ENCODE measurements around the gene MYDGF. TPM values are rescaled to one million over a fixed set of nuclear protein-coding genes. Genes with fewer than 3 reads are reported as not detected.

Gene MYDGF
- total and polyA plus RNA-seq, 9 of the 15 experiments (the other 6 are each of a cell fraction or from before 2014, with no cell fraction given), result 4.2 to 141 (median 82.1) TPM

- TF ChIP-seq ZBTB9 (CRISPR knock-in tag; IDR thresholded peaks at IDR 0.05) (no peak), ZBTB7A (IDR thresholded peaks at IDR 0.05; ENCODE audit: borderline replicate concordance, control insufficient read depth, low read depth, low read length) (no peak), TCF7 (IDR thresholded peaks at IDR 0.05; ENCODE audit: borderline replicate concordance) (no peak)
These were observed 20.0 kb downstream of the MYDGF start (continued) for GRCh38 chr19:4650159-4650558.

- ATAC-seq (no peak), DNase-seq (ENCODE audit: extremely low read depth in 1 of 4, low spot score in 3 of 4) (no peak), FAIRE-seq (no peak)
- H3K4me1 ChIP-seq (replicated peaks in 1 of 2; ENCODE audit: control insufficient read depth in 2 of 2, insufficient read depth in 2 of 2, low read length in 2 of 2), result peaks cover 2 to 22% of the 10 kb centered on the region in 2 experiments; a peak in 3 of 5 replicates
- H3K9me1 ChIP-seq (ENCODE audit: control insufficient read depth, insufficient read depth, low read length), result peaks cover under 1% of the 10 kb centered on the region
- H3K27ac ChIP-seq (ENCODE audit: extremely low read depth, low read depth, low read length), result no peak overlapping the region
- ChIA-PET POLR2A (interaction anchor here (1.0 kb wide), 1 partner anchor 91 kb away, joined by 3 read pairs; no protein-coding TSS in a partner anchor), CTCF (ENCODE audit: low intra/inter-chr PET ratio) (no interaction called here)
- H4K20me1 ChIP-seq (replicated peaks; ENCODE audit: control insufficient read depth, insufficient read depth, low read length), result no peaks in the 10 kb centered on the region
- H3K9ac ChIP-seq (ENCODE audit: insufficient read depth in 1 of 2, low read depth in 2 of 2, low read length in 2 of 2), result peak overlapping the region in 1 of 2 experiments; percentile 46; a peak in 1 of 4 replicates
- in situ Hi-C loops (cut with MboI), result no loop called here
- BruUV-seq (replicated peaks), result no TSS peak
- WGBS (ENCODE audit: insufficient coverage, low coverage, missing lambda C conversion rate), result 75% methylated on average over 11 of the region's 19 CpGs
- no peaks in the 10 kb centered on the region for H3K27me3 ChIP-seq (ENCODE audit: control insufficient read depth in 2 of 2, insufficient read depth in 2 of 2, low read length in 2 of 2)
- H3K36me3 ChIP-seq (ENCODE audit: control insufficient read depth, insufficient read depth, low read length), result peaks cover 18% of the 10 kb centered on the region; the same call in 1 of the 3 replicates
- H3K9me3 ChIP-seq (replicated peaks; ENCODE audit: control insufficient read depth, insufficient read depth, low read depth, low read length), result no peaks in the 10 kb centered on the region
- no peak for TF ChIP-seq KLF1 (tag; IDR thresholded peaks at IDR 0.05)
- peak; percentile 80 for TF ChIP-seq RBM25 (IDR thresholded peaks at IDR 0.05; ENCODE audit: low read depth, low read length, severe bottlenecking)
- TF ChIP-seq ZNF780A (CRISPR knock-in tag; IDR thresholded peaks at IDR 0.05), result no peak
- TF ChIP-seq ZFP36 (IDR thresholded peaks at IDR 0.05; ENCODE audit: low read depth, low read length, partially characterized antibody), result peak; percentile 89
- peak; percentile 67; the same call in 1 of the 2 replicates for TF ChIP-seq PTBP1 (IDR thresholded peaks at IDR 0.05; ENCODE audit: low read depth, low read length)
- 0 out of 2 replicates have a peak, but pooled peaks have one; percentile 35 for TF ChIP-seq POLR2G (IDR thresholded peaks at IDR 0.05; ENCODE audit: low read depth, low read length)
- 0 out of 2 replicates have a peak, but pooled peaks have one; percentile 56 for TF ChIP-seq SMARCA5 (IDR thresholded peaks at IDR 0.05)
- TF ChIP-seq BCOR (IDR thresholded peaks at IDR 0.05), result peak; percentile 97
- TF ChIP-seq RBFOX2 (IDR thresholded peaks at IDR 0.05; ENCODE audit: low read depth, low read length), result 0 out of 2 replicates have a peak, but pooled peaks have one; percentile 24
- TF ChIP-seq ADNP (tag; IDR thresholded peaks at IDR 0.05), result peak; percentile 74
- TF ChIP-seq, protein P1, sequence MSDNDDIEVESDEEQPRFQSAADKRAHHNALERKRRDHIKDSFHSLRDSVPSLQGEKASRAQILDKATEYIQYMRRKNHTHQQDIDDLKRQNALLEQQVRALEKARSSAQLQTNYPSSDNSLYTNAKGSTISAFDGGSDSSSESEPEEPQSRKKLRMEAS (CRISPR knock-in tag; IDR thresholded peaks at IDR 0.05), result peak; percentile 49
- TF ChIP-seq ZNF639 (CRISPR knock-in tag; conservative IDR thresholded peaks at IDR 0.05 in 1 of 2, IDR thresholded peaks at IDR 0.05 in 1 of 2), result no peak
- TF ChIP-seq ESRRA (IDR thresholded peaks at IDR 0.05; ENCODE audit: borderline replicate concordance, low read depth), result 0 out of 2 replicates have a peak, but pooled peaks have one; percentile 21
- TF ChIP-seq KLF16 (IDR thresholded peaks at IDR 0.05), result no peak
- TF ChIP-seq CBX1 (IDR thresholded peaks at IDR 0.05; ENCODE audit: low read depth), result peak; percentile 69; the same call in 1 of the 2 replicates
- H3K4me2 ChIP-seq (ENCODE audit: insufficient read depth, low read length), result no peak overlapping the region
- no peaks in the 10 kb centered on the region for H3K79me2 ChIP-seq (ENCODE audit: control insufficient read depth, insufficient read depth, low read length)
- intact Hi-C loops (cut with micrococcal nuclease), result no loop called here
- no peak overlapping the region for H2AFZ ChIP-seq (ENCODE audit: low read depth, low read length)
- no peak overlapping the region for H3K4me3 ChIP-seq
These were observed 20.6 kb downstream of the MYDGF start for GRCh38 chr19:4649392-4650047.

All from K562 (cell line).